ENCODE results near the gene TCOF1.

The TCOF1 gene

GRCh38 chr5:150399524-150400211 is 42.2 kb downstream of the TCOF1 start:
- ChIA-PET CTCF (interaction anchor here (0.6 to 2.4 kb wide), 6 partner anchors 13 to 142 kb away, joined by 3 to 12 read pairs (median 4); no protein-coding TSS in a partner anchor), POLR2A (ENCODE audit: low non-redundant PET) (no interaction called here)
- DNase-seq (ENCODE audit: low spot score) = no peak
- peak overlapping the region; percentile 24 for H3K27ac ChIP-seq
- TF ChIP-seq CTCF (conservative IDR thresholded peaks at IDR 0.05; ENCODE audit: low read depth) = no peak

- H3K27ac ChIP-seq = peak overlapping the region; percentile 19
- CTCF ChIA-PET = interaction anchor here (0.6 to 2.4 kb wide), 9 partner anchors 14 to 1341 kb away, joined by 3 to 12 read pairs (median 3); no protein-coding TSS in a partner anchor
- TF ChIP-seq CTCF (conservative IDR thresholded peaks at IDR 0.05; ENCODE audit: low read depth) = no peak
- POLR2A ChIA-PET (ENCODE audit: low non-redundant PET) = no interaction called here
- DNase-seq (ENCODE audit: low spot score) = no peak
Observed at GRCh38 chr5:150400316-150401075, 43.0 kb downstream of the TCOF1 start.

DNA sequence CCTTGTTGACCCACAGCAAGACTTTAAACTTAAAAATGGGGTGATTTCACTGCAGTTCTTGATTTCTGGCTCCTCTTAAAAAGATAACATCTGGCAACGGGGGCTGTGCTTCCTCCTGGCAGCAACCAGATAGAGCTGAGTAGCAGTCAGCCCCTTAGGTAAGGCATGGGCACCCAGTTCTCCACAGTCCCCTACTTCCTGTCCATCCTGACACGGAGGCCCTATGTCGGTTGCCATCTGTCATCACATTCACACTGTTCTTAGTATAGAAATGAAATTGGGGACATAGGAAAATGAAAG is 43.5 kb downstream of the TCOF1 start:
- peak overlapping the region; percentile 19 for H3K27ac ChIP-seq
- TF ChIP-seq CTCF (conservative IDR thresholded peaks at IDR 0.05; ENCODE audit: low read depth) = no peak
- DNase-seq (ENCODE audit: low spot score) = no peak
- ChIA-PET CTCF (interaction anchor here (0.5 to 1.1 kb wide), 7 partner anchors 16 to 1341 kb away, joined by 3 to 4 read pairs (median 3); no protein-coding TSS in a partner anchor), POLR2A (ENCODE audit: low non-redundant PET) (no interaction called here)

DNA sequence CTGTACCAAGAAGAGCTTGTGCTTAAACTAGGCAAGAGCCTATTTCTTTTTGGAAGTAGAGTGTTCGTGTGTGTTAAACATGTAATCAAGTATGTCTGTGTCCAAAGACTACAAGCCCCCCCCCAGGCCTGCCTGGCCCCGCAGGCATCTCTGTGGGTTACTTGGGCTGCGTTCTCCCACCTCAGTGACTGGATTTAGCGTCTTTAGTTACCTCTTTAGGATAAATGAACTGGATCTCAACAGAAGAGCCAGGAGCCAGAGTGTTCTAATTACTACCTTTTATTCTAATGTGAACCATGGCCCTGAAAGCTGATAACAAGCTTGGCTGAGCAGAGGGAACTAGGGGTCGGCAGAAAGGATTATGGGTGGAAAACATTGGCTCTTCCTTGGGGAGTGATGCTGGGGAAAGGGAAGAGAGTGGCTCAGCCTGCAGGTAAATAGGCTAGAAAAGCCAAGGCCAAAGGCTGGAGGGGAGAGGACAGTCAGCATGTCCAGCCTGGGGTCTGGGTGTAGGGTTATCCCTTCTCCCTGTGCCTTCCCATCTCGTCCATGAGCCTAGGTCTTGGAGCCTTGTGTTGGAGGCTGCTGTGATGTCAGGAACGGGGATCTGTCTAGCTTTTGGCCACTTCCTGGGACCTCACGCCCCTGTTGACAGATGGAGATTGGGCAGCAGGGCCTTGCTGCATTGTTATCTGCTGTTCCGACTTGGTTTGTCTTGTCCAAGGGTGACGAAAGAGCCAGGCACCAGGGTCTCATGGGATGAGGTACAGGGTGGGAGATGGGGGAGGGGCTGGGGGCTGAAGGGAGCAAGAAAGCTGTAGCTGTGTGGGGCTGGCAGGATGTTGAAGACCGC is 44.1 kb downstream of the TCOF1 start:
- DNase-seq (ENCODE audit: low spot score) = no peak
- TF ChIP-seq CTCF (conservative IDR thresholded peaks at IDR 0.05; ENCODE audit: low read depth) = no peak
- H3K27ac ChIP-seq = peak overlapping the region; percentile 19
- ChIA-PET CTCF (interaction anchor here (0.5 to 0.7 kb wide), 4 partner anchors 17 to 1340 kb away, joined by 3 read pairs; no protein-coding TSS in a partner anchor), POLR2A (ENCODE audit: low non-redundant PET) (interaction anchor here (0.5 kb wide), 1 partner anchor 1400 kb away, joined by 4 read pairs; no protein-coding TSS in a partner anchor)

GRCh38 chr5:150402229-150402773 is 44.8 kb downstream of the TCOF1 start:
- DNase-seq (ENCODE audit: low spot score) = no peak
- no peak for TF ChIP-seq CTCF (conservative IDR thresholded peaks at IDR 0.05; ENCODE audit: low read depth)
- CTCF ChIA-PET = no interaction called here
- POLR2A ChIA-PET (ENCODE audit: low non-redundant PET) = no interaction called here
- peak overlapping the region; percentile 19; the same call in 1 of the 2 replicates for H3K27ac ChIP-seq

DNA sequence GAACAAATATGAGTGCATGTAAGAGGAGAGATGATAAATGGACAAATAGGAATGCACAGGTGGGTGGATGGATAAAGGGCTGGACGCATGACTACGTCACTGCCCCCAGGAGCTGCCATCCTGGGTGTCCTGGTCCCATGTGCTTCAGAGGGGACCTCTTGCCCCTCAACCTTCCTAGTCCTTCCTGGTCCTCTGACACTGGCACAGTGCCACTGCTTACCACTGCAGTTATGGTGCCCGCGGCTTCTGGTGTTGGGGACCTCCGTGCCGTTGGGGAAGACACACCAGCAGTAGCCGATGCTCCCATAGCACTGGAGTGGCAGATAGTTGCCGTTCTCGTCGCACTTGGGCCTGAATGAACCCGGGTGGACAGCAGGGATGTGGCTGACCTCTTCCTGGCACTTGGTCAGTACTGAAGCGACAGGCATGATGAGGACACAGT is 45.4 kb downstream of the TCOF1 start:
- 0 out of 2 replicates have a peak overlapping the region, but pooled peaks have one; percentile 4 for H3K27ac ChIP-seq
- ChIA-PET POLR2A (ENCODE audit: low non-redundant PET) (no interaction called here), CTCF (no interaction called here)
- no peak for TF ChIP-seq CTCF (conservative IDR thresholded peaks at IDR 0.05; ENCODE audit: low read depth)
- DNase-seq (ENCODE audit: low spot score) = no peak
